ENCODE data around the gene RGS10.

GRCh38 chr10:119502618-119503155, 39.8 kb downstream of the RGS10 start:
- TF ChIP-seq CTCF (conservative IDR thresholded peaks at IDR 0.05; ENCODE audit: low read depth in 2 of 2) (no peak), POLR2AphosphoS5 (IDR thresholded peaks at IDR 0.05; ENCODE audit: low read depth) (no peak), EZH2phosphoT487 (IDR thresholded peaks at IDR 0.05; ENCODE audit: unreplicated experiment) (no peak), EZH2 (IDR thresholded peaks at IDR 0.05; ENCODE audit: low read depth, unreplicated experiment) (no peak)
